Astrocyte (in vitro differentiated cells and primary cell): Measurements from ENCODE around the gene CASP10. TPM values are rescaled to one million over a fixed set of nuclear protein-coding genes. Genes with fewer than 3 reads are reported as not detected.

Source experiments
- DNase-seq: peaks from one replicate; pipeline ENCODE4 v3.0.0-alpha.2; 2010; ENCODE audit warnings: low read depth
- FAIRE-seq: peaks from 2 replicates; lab custom pipeline; 2011; peaks lifted over from hg19 to GRCh38; lab: Jason Lieb, UNC
- H2AFZ ChIP-seq: 2 replicates; pipeline ENCODE4 v1.6.0; 2012; ENCODE audit warnings: low read depth, low read length, inconsistent platforms
- H3K27ac ChIP-seq: 2 replicates; pipeline ENCODE4 v1.5.1; 2011; ENCODE audit warnings: low read depth, low read length, inconsistent platforms
- H3K27me3 ChIP-seq: 2 replicates; pipeline ENCODE4 v1.6.0; 2011; ENCODE audit warnings: low read length, inconsistent platforms; ENCODE audit not compliant: insufficient read depth
- H3K36me3 ChIP-seq: 2 replicates; pipeline ENCODE4 v1.5.1; 2011; ENCODE audit warnings: low read length, inconsistent platforms; ENCODE audit not compliant: insufficient read depth
- H3K4me1 ChIP-seq: 2 replicates; pipeline ENCODE4 v1.5.1; 2011; ENCODE audit warnings: low read length, inconsistent platforms; ENCODE audit not compliant: insufficient read depth
- H3K4me2 ChIP-seq: 2 replicates; pipeline ENCODE4 v1.6.0; 2012; ENCODE audit warnings: low read length, inconsistent platforms
- H3K4me3 ChIP-seq: 2 replicates; pipeline ENCODE4 v1.5.1; 2011; ENCODE audit warnings: low read depth, mild to moderate bottlenecking, low read length, inconsistent platforms; ENCODE audit not compliant: insufficient read depth
- H3K79me2 ChIP-seq: 2 replicates; pipeline ENCODE4 v1.6.0; 2012; ENCODE audit warnings: mild to moderate bottlenecking, low read length, inconsistent platforms; ENCODE audit not compliant: insufficient read depth
- H3K9ac ChIP-seq: 2 replicates; pipeline ENCODE4 v1.6.0; 2012; ENCODE audit warnings: mild to moderate bottlenecking, low read length, inconsistent platforms
- H3K9me3 ChIP-seq: 2 replicates; pipeline ENCODE4 v1.5.1; 2012; ENCODE audit warnings: low read depth, mild to moderate bottlenecking, low read length, inconsistent platforms; ENCODE audit not compliant: insufficient read depth
- H4K20me1 ChIP-seq: 2 replicates; pipeline ENCODE4 v1.6.0; 2012; ENCODE audit warnings: low read length, inconsistent platforms; ENCODE audit not compliant: insufficient read depth
- H3K27ac Mint-ChIP-seq: one replicate; pipeline ENCODE4 v1.8.0; 2021; ENCODE audit warnings: mild to moderate bottlenecking, mixed read lengths; ENCODE audit not compliant: unreplicated experiment
- H3K27me3 Mint-ChIP-seq: one replicate; pipeline ENCODE4 v1.8.0; 2021; ENCODE audit warnings: low read depth, mixed read lengths; ENCODE audit not compliant: unreplicated experiment
- H3K36me3 Mint-ChIP-seq: one replicate; pipeline ENCODE4 v1.8.0; 2021; ENCODE audit warnings: low read depth, mixed read lengths; ENCODE audit not compliant: unreplicated experiment
- H3K4me1 Mint-ChIP-seq: one replicate; pipeline ENCODE4 v1.8.0; 2021; ENCODE audit warnings: low read depth, mixed read lengths; ENCODE audit not compliant: unreplicated experiment
- H3K4me3 Mint-ChIP-seq: one replicate; pipeline ENCODE4 v1.8.0; 2021; ENCODE audit warnings: mild to moderate bottlenecking, moderate library complexity, mixed read lengths; ENCODE audit not compliant: unreplicated experiment
- H3K9me3 Mint-ChIP-seq: one replicate; pipeline ENCODE4 v1.8.0; 2021; ENCODE audit warnings: mild to moderate bottlenecking, mixed read lengths; ENCODE audit not compliant: unreplicated experiment
- CTCF ChIP-seq: IDR thresholded peaks from 2 replicates; pipeline ENCODE4 v1.5.1; 2011; ENCODE audit warnings: low read depth, mild to moderate bottlenecking, inconsistent platforms, low read length, moderate library complexity; ENCODE audit not compliant: insufficient read depth
- EZH2 ChIP-seq: IDR thresholded peaks from 2 replicates; pipeline ENCODE4 v1.6.1; 2012; ENCODE audit warnings: mild to moderate bottlenecking, low read length, inconsistent platforms; ENCODE audit not compliant: insufficient read depth
- total RNA-seq: library from RNA; stranded (reverse); gene quantifications from 2 replicates; pipeline ENCODE4 v1.2.1, GENCODE V29; 2021

CASP10 gene
- total RNA-seq, 1 donor from 2014 or later, result 0.43 TPM

DNA sequence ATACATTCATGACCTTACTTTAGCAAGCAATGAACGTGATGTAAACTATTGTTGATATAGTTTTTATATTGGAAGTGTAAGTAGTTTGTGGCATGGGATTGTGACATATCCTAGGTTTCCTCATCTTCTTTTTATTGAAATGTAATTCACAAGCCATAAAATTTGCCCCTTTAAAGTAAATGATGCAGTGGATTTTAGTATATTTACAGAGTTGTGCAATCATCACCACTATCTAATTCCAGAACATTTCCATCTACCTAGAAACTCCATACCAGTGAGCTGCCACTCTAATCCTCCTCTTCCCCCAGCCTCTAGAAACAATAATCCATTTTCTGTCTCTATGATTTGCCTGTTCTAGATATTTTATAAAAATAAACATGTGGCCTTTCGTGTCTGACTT lies 10.7 kb upstream of the CASP10 start:
- Histone ChIP-seq H3K27me3 (no peaks in the 10 kb centered on the region), H3K4me1 (no peaks in the 10 kb centered on the region), H4K20me1 (no peaks in the 10 kb centered on the region), H3K9ac (no peak overlapping the region), H3K4me3 (no peak overlapping the region), H3K27ac (no peak overlapping the region), H3K36me3 (peaks cover 4% of the 10 kb centered on the region), H3K79me2 (no peaks in the 10 kb centered on the region), H3K4me2 (no peak overlapping the region), H2AFZ (no peak overlapping the region), H3K9me3 (no peaks in the 10 kb centered on the region)
- H3K4me3 Mint-ChIP-seq, result no peak overlapping the region
- H3K27me3 Mint-ChIP-seq, result no peaks in the 10 kb centered on the region
- H3K4me1 Mint-ChIP-seq, result no peaks in the 10 kb centered on the region
- H3K9me3 Mint-ChIP-seq, result peaks cover 2% of the 10 kb centered on the region
- no peak for TF ChIP-seq EZH2
- H3K36me3 Mint-ChIP-seq, result peaks cover 7% of the 10 kb centered on the region
- DNase-seq, result no peak
- FAIRE-seq, result no peak
- H3K27ac Mint-ChIP-seq, result no peak overlapping the region

- Histone ChIP-seq H3K9ac (no peak overlapping the region), H4K20me1 (no peaks in the 10 kb centered on the region), H3K27me3 (no peaks in the 10 kb centered on the region), H3K4me1 (no peaks in the 10 kb centered on the region), H2AFZ (no peak overlapping the region), H3K4me3 (no peak overlapping the region), H3K79me2 (no peaks in the 10 kb centered on the region), H3K4me2 (no peak overlapping the region), H3K27ac (no peak overlapping the region), H3K9me3 (no peaks in the 10 kb centered on the region), H3K36me3 (no peaks in the 10 kb centered on the region)
- DNase-seq, result no peak
- H3K27ac Mint-ChIP-seq, result no peak overlapping the region
- H3K4me3 Mint-ChIP-seq, result no peak overlapping the region
- peaks cover 9% of the 10 kb centered on the region for H3K9me3 Mint-ChIP-seq
- no peaks in the 10 kb centered on the region for H3K4me1 Mint-ChIP-seq
- no peak for TF ChIP-seq EZH2
- no peak for TF ChIP-seq CTCF
- no peaks in the 10 kb centered on the region for H3K36me3 Mint-ChIP-seq
- no peak for FAIRE-seq
- H3K27me3 Mint-ChIP-seq, result no peaks in the 10 kb centered on the region
These were observed 8.3 kb upstream of the CASP10 start for GRCh38 chr2:201174687-201175086.

DNA sequence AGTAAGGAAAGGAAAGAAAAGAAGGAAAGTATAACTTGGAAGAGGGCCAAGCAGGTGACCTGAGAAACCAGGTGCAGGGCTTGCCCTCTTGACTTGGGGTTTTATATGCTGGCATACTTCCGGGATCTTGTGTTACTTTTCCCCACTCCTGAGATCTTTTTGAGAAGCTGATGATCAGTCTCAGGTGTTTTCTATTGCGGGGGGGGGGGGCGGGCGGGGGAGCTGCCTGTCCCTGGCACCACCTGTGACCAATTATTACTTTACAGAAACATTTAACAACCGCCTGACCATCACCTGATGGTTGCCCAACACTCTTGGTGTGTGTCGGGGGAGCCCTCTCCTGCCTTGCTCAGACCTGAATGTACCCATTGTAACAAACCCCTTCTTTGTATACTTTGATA lies 6.9 kb upstream of the CASP10 start:
- Mint-ChIP-seq H3K4me3 (no peak overlapping the region), H3K4me1 (no peaks in the 10 kb centered on the region), H3K9me3 (peaks cover 7% of the 10 kb centered on the region), H3K27ac (no peak overlapping the region), H3K27me3 (no peaks in the 10 kb centered on the region), H3K36me3 (no peaks in the 10 kb centered on the region)
- H3K4me3 ChIP-seq, result no peak overlapping the region
- no peak overlapping the region for H2AFZ ChIP-seq
- no peak overlapping the region for H3K27ac ChIP-seq
- H3K36me3 ChIP-seq, result no peaks in the 10 kb centered on the region
- H4K20me1 ChIP-seq, result no peaks in the 10 kb centered on the region
- H3K27me3 ChIP-seq, result no peaks in the 10 kb centered on the region
- DNase-seq (no peak), FAIRE-seq (no peak)
- no peak overlapping the region for H3K9ac ChIP-seq
- H3K4me1 ChIP-seq, result no peaks in the 10 kb centered on the region
- no peak for TF ChIP-seq CTCF
- no peak for TF ChIP-seq EZH2
- H3K79me2 ChIP-seq, result no peaks in the 10 kb centered on the region
- H3K4me2 ChIP-seq, result no peak overlapping the region
- H3K9me3 ChIP-seq, result no peaks in the 10 kb centered on the region
